Peyer's patch (tissue), 4 donors: ENCODE data around the gene DOCK4. TPM values are rescaled to one million over a fixed set of nuclear protein-coding genes. Genes with fewer than 3 reads are reported as not detected.
A peak's percentile ranks its signal among the peaks of the same experiment; 100 is the strongest.

Source experiments
- DNase-seq, 3 donors: peaks; one replicate each; pipeline ENCODE4 v3.0.0-alpha.2; 2017 to 2019
- H3K27ac ChIP-seq, 4 donors: fragments of 200-600 bp; sonication (generic); one replicate each; pipeline ENCODE4 v1.5.1; 2016 to 2019
- H3K27me3 ChIP-seq, 2 donors: fragments of 200-600 bp; sonication (generic); one replicate each; pipeline ENCODE4 v1.5.1; 2019
- H3K36me3 ChIP-seq, 3 donors: fragments of 200-600 bp; sonication (generic); one replicate each; pipeline ENCODE4 v1.5.1; 2016 to 2019
- H3K4me1 ChIP-seq, 4 donors: fragments of 200-600 bp; sonication (generic); one replicate each; pipeline ENCODE4 v1.5.1; 2016 to 2019
- H3K4me3 ChIP-seq, 4 donors: fragments of 200-600 bp; sonication (generic); 1 replicate in 3 of 4; 2 replicates in 1 of 4; pipeline ENCODE4 v1.5.1; 2016 to 2019; ENCODE audit warnings: mild to moderate bottlenecking in 1 of 4
- H3K9me3 ChIP-seq, 4 donors: fragments of 200-600 bp; sonication (generic); one replicate each; pipeline ENCODE4 v1.5.1; 2016 to 2019; ENCODE audit warnings: mild to moderate bottlenecking in 1 of 4
- POLR2A ChIP-seq, 2 donors: fragments of 450-650 bp; IDR thresholded peaks; one replicate each; pipeline ENCODE4 v1.5.1; 2017; ENCODE audit warnings: antibody characterized with exemption in 2 of 2, mild to moderate bottlenecking in 2 of 2, moderate library complexity in 2 of 2
- total RNA-seq, 4 donors: library from RNA; depleted of rRNA; stranded (reverse); fragments of >200 nt; gene quantifications; one replicate each; pipeline ENCODE4 v1.1.0, GENCODE V29; 2016
- TF ChIP-seq, protein P1 (sequence below), 6 experiments: fragments of 450-650 bp in 4 of 6; fragments of 200-600 bp in 2 of 6; sonication (generic) in 1 of 6; IDR thresholded peaks; one replicate each; pipeline ENCODE4 v1.5.1; 2017 to 2019; ENCODE audit warnings: antibody characterized with exemption in 6 of 6, mild to moderate bottlenecking in 3 of 6, moderate library complexity in 1 of 6

The DOCK4 gene
- total RNA-seq, 4 donors from 2014 or later = 5.1 to 52.8 (median 15.5) TPM

DNA sequence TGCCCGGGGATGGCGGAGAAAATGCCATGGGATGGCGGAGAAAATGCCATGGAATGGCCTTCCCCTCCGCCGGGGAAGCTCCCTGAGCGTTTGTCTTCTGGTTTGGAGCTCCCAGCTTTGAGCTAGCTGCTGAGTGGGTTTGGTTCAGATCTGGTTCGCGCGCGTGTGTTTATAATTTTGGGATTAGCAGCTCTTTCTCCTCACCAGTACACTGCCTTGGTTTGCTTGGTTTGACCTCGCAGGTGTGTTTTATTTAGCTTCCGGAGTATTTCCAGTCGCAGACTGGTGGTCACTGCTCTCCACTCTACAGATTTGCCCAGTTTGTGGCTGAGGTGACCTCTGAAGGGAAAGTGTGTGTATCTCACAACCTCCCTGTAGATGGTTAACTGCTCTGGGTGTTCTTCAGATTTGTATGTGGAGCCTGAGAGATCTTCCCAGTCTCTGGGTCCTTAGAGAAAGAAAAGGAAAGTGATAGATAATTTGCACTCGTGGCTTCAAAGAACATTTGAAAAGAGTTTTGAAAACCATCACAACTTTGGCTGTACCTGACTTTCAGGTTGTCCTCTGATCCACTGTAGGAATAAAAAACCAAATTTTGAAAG is 893 bp upstream of the DOCK4 start:
- peak overlapping the region; percentile 76 to 95 (median 91) for H3K4me3 ChIP-seq
- TF ChIP-seq POLR2A (IDR thresholded peaks at IDR 0.05) = no peak
- TF ChIP-seq, protein P1, sequence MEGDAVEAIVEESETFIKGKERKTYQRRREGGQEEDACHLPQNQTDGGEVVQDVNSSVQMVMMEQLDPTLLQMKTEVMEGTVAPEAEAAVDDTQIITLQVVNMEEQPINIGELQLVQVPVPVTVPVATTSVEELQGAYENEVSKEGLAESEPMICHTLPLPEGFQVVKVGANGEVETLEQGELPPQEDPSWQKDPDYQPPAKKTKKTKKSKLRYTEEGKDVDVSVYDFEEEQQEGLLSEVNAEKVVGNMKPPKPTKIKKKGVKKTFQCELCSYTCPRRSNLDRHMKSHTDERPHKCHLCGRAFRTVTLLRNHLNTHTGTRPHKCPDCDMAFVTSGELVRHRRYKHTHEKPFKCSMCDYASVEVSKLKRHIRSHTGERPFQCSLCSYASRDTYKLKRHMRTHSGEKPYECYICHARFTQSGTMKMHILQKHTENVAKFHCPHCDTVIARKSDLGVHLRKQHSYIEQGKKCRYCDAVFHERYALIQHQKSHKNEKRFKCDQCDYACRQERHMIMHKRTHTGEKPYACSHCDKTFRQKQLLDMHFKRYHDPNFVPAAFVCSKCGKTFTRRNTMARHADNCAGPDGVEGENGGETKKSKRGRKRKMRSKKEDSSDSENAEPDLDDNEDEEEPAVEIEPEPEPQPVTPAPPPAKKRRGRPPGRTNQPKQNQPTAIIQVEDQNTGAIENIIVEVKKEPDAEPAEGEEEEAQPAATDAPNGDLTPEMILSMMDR (IDR thresholded peaks at IDR 0.05) = no peak
- no peaks in the 10 kb centered on the region for H3K9me3 ChIP-seq
- H3K27ac ChIP-seq = peak overlapping the region; percentile 78 to 84 (median 80)
- no peaks in the 10 kb centered on the region for H3K27me3 ChIP-seq
- H3K4me1 ChIP-seq = peaks cover 0 to 13% (median 2%) of the 10 kb centered on the region in 4 donors
- no peaks in the 10 kb centered on the region for H3K36me3 ChIP-seq
- DNase-seq = no peak

DNA sequence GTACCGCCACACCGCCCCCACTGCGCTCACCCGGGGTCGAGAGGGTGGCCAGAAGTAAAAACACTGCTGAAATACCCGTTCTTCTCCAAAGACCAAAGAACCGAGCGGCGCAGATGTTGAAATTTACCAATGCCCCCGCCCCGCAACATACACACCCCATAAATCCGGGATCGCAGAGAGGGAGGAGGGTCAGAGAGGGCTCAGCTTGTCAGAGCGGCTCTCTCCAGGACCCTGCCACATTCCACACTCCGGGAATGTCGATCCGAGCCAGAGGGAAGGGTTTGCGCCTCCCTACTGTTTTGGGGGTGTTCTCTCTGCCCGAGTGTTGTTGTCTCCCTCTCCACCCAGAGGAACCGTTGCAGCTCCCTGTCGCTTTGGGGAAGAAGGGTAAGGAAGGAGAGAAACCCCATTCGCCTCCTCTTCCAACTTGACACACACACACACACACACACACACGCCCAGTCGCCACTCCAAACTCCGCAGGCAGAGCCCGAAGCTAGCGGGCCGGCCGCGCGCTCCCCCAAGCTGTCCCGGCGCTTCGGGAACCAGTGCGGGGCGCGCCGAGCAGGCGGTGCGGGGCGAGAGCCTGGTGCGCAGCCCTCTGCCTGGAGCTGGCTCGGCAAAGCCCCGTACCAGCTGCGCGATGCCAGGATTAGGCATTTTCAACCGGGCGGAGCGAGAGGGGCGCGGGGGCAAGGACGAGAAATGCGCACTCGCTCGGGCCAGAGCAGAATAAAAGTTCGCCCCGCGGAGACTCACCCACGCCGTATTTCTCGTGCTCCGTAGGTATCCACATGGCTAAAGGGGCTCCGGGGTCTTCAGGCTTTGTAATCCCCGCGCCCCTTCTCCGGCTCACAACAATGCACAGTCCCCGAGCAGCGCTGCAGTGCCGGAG is 609 bp downstream of the DOCK4 start:
- DNase-seq = peak; percentile 24 to 70 (median 63)
- peaks cover 0 to 7% (median 2%) of the 10 kb centered on the region in 4 donors for H3K4me1 ChIP-seq
- TF ChIP-seq POLR2A (IDR thresholded peaks at IDR 0.05) = no peak
- TF ChIP-seq, protein P1 (IDR thresholded peaks at IDR 0.05) = no peak
- peak overlapping the region; percentile 76 to 95 (median 91) for H3K4me3 ChIP-seq
- peak overlapping the region; percentile 50 to 80 (median 76) for H3K27ac ChIP-seq
- H3K36me3 ChIP-seq = no peaks in the 10 kb centered on the region
- no peaks in the 10 kb centered on the region for H3K27me3 ChIP-seq
- no peaks in the 10 kb centered on the region for H3K9me3 ChIP-seq

DNA sequence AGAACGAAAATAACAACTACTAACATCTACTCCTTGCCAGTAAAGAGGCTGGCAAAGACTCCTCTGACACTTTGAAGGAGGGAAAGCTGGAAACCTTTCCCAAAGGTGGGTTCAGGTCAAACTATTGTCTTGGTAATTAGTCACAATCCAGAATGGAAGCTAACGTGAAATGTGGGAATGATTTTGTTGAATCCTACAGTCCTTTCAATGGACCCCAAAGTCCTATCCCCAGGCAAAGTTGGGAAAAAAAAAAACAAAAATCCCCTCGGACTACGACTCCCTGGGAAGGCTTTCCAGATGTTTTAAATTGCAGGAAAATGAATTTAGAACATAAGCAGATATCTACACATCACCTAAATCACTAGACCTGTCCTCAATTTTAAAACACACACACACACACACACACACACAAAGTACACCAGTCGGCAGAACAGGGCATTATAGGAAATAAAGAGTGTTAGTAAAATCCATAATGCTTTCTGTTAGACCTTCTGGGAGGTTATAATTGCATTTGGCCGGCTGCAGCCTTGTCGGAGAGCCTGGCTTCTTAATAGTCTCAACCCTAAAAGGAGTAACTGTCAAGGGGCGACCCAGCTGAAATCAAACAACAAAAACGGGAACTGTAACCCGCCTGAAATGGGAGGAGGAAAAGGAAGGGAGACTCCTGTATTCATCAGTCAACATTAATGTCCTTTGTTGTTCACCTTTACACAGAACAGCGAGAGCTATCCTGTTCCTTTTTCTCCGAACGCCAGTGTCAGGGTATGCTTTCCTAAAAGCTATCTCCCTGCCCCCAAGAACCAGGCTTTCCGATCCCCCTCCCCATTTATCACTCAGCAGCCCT is 1.5 kb downstream of the DOCK4 start:
- TF ChIP-seq, protein P1 (IDR thresholded peaks at IDR 0.05) = no peak
- no peak for TF ChIP-seq POLR2A (IDR thresholded peaks at IDR 0.05)
- no peaks in the 10 kb centered on the region for H3K9me3 ChIP-seq
- DNase-seq = no peak

DNA sequence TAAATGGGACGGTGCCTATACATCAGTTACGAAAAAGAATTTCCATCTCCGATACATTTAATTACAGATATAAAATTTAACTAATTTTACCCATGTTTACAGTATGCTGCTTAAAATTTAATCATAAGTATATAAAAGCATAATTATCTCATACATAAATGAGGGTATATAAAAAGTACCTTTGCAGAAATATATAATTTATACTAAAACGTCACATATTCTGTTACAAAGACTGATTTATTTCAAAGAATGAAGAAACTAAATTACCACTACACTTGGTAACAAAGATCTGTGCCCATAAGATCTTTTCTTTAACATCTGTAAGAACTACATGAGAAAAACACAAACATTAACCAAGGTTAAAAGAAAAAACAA is 2.8 kb downstream of the DOCK4 start:
- no peak for DNase-seq
- Histone ChIP-seq H3K4me3 (no peak overlapping the region), H3K27me3 (no peaks in the 10 kb centered on the region), H3K27ac (no peak overlapping the region), H3K9me3 (no peaks in the 10 kb centered on the region), H3K36me3 (no peaks in the 10 kb centered on the region), H3K4me1 (peaks cover 0 to 5% (median 2%) of the 10 kb centered on the region in 4 donors)
- TF ChIP-seq, protein P1 (IDR thresholded peaks at IDR 0.05) = no peak

More for the DNA sequence above, 1.5 kb downstream of the DOCK4 start:
- Histone ChIP-seq H3K36me3 (no peaks in the 10 kb centered on the region), H3K27ac (peak overlapping the region; percentile 50 to 80 (median 76)), H3K27me3 (no peaks in the 10 kb centered on the region), H3K4me1 (peaks cover 0 to 5% (median 2%) of the 10 kb centered on the region in 4 donors), H3K4me3 (peak overlapping the region; percentile 76 to 95 (median 91))

DNA sequence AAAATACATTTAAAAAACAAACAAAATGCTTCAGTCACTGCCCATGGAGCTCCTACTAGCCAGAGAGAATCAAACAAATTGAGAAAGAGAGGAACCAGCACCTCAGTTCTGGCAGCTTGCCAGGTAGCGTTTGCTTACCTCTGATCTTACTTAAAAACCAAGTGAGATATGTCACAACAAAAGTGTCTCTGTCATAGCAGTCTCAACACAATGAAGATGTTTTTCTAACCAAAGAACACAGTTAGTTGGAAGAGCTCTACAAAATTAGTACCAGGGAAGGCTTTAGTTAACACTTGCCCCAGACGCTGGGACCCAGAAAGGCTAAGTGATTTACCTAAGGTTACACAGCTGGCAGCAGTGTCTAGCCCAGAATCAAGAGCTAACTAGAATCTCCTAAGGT is 3.4 kb downstream of the DOCK4 start:
- no peak for TF ChIP-seq POLR2A (IDR thresholded peaks at IDR 0.05)
- TF ChIP-seq, protein P1 (IDR thresholded peaks at IDR 0.05) = no peak
- Histone ChIP-seq H3K4me3 (no peak overlapping the region), H3K4me1 (peaks cover 0 to 5% (median 2%) of the 10 kb centered on the region in 4 donors), H3K27ac (no peak overlapping the region), H3K9me3 (no peaks in the 10 kb centered on the region), H3K27me3 (no peaks in the 10 kb centered on the region), H3K36me3 (no peaks in the 10 kb centered on the region)
- peak in 2 of 3 donors; percentile 38 to 64 for DNase-seq
